Dermis microvascular lymphatic vessel endothelial cell (primary cell): ENCODE measurements around the gene SOX4. TPM values are rescaled to one million over a fixed set of nuclear protein-coding genes. Genes with fewer than 3 reads are reported as not detected.

Experiments
- DNase-seq, 2 donors: peaks; one replicate each; pipeline versions ENCODE4 v3.0.0 to v3.0.0-alpha.2; 2010; ENCODE audit warnings: low read depth in 2 of 2
- total RNA-seq: library from RNA; depleted of rRNA; stranded (reverse); fragments of >200 nt; gene quantifications from 2 replicates; pipeline ENCODE4 v1.2.1, GENCODE V29; 2014

Gene SOX4
- total RNA-seq, 1 donor from 2014 or later = 67.5 TPM

- DNase-seq = no peak
These were observed 18.7 kb downstream of the SOX4 start for GRCh38 chr6:21612067-21612745.

- DNase-seq = no peak
These were observed 20.3 kb downstream of the SOX4 start for GRCh38 chr6:21613809-21614208.

- no peak for DNase-seq
These were observed 20.7 kb downstream of the SOX4 start for GRCh38 chr6:21614226-21614625.

- peak; percentile 63 to 91 for DNase-seq
These were observed 22.0 kb downstream of the SOX4 start for GRCh38 chr6:21615504-21615903.

GRCh38 chr6:21616005-21616404, 22.5 kb downstream of the SOX4 start:
- peak in 1 of 2 donors; percentile 91 for DNase-seq

- no peak for DNase-seq
These were observed 32.1 kb downstream of the SOX4 start for GRCh38 chr6:21625642-21626041.

- DNase-seq = no peak
These were observed 33.2 kb downstream of the SOX4 start for GRCh38 chr6:21626756-21627155.

GRCh38 chr6:21628160-21628559, 34.6 kb downstream of the SOX4 start:
- DNase-seq = no peak

- DNase-seq = no peak
These were observed 40.1 kb downstream of the SOX4 start for GRCh38 chr6:21633511-21634109.

- DNase-seq = peak; percentile 85 to 98
These were observed 41.0 kb downstream of the SOX4 start for GRCh38 chr6:21634582-21634981.

GRCh38 chr6:21636876-21637275, 43.3 kb downstream of the SOX4 start:
- DNase-seq = no peak

- peak in 1 of 2 donors; percentile 18 for DNase-seq
These were observed 45.8 kb downstream of the SOX4 start for GRCh38 chr6:21639316-21639715.
